GM21423 (cell line): Measurements from ENCODE around the gene CASQ2.
"Not testable (repeated sequence)": the region's sequence is repeated elsewhere in the genome, so short reads cannot be mapped to it uniquely, and the experiment has no call there.

Experiments
- ATAC-seq: cut with Tn5 transposase; IDR thresholded peaks from one replicate; pipeline ENCODE4 v1.9.1; 2021; ENCODE audit warnings: mild to moderate bottlenecking, moderate library complexity; ENCODE audit not compliant: unreplicated experiment

The CASQ2 gene

GRCh38 chr1:115781343-115781742 lies 12.8 kb upstream of the CASQ2 start:
- no peak for ATAC-seq

- not testable (repeated sequence) for ATAC-seq
These were observed 12.1 kb upstream of the CASQ2 start for GRCh38 chr1:115780655-115781054.

GRCh38 chr1:115779075-115779474 lies 10.6 kb upstream of the CASQ2 start:
- not testable (repeated sequence) for ATAC-seq

- no peak for ATAC-seq
These were observed 3.4 kb upstream of the CASQ2 start for GRCh38 chr1:115771847-115772457.

- ATAC-seq: no peak
These were observed 2.8 kb upstream of the CASQ2 start for GRCh38 chr1:115771094-115771846.

GRCh38 chr1:115767403-115767802 lies 1.1 kb downstream of the CASQ2 start:
- ATAC-seq: no peak

- no peak for ATAC-seq
These were observed 3.4 kb downstream of the CASQ2 start for GRCh38 chr1:115765091-115765490.

GRCh38 chr1:115764541-115764940 lies 4.0 kb downstream of the CASQ2 start:
- no peak for ATAC-seq

GRCh38 chr1:115762779-115763178 lies 5.7 kb downstream of the CASQ2 start:
- ATAC-seq: no peak

- ATAC-seq: no peak
These were observed 6.8 kb downstream of the CASQ2 start for GRCh38 chr1:115761601-115762302.

- no peak for ATAC-seq
These were observed 10.7 kb downstream of the CASQ2 start for GRCh38 chr1:115757856-115758255.

GRCh38 chr1:115757326-115757725 lies 11.2 kb downstream of the CASQ2 start:
- no peak for ATAC-seq

GRCh38 chr1:115755456-115756370 lies 12.8 kb downstream of the CASQ2 start:
- no peak for ATAC-seq

GRCh38 chr1:115753830-115754229 lies 14.7 kb downstream of the CASQ2 start:
- ATAC-seq: no peak

- no peak for ATAC-seq
These were observed 15.2 kb downstream of the CASQ2 start for GRCh38 chr1:115753361-115753760.

GRCh38 chr1:115748401-115749150 lies 19.9 kb downstream of the CASQ2 start:
- no peak for ATAC-seq

GRCh38 chr1:115746021-115746690 lies 22.4 kb downstream of the CASQ2 start:
- no peak for ATAC-seq

GRCh38 chr1:115744646-115745275 lies 23.8 kb downstream of the CASQ2 start:
- no peak for ATAC-seq

- no peak for ATAC-seq
These were observed 27.7 kb downstream of the CASQ2 start for GRCh38 chr1:115740811-115741210.
